AML-193 (cell line): ENCODE data around the gene ANKRD33.
"Not testable (repeated sequence)": the region's sequence is repeated elsewhere in the genome, so short reads cannot be mapped to it uniquely, and the experiment has no call there.

Experiments
- DNase-seq, 2 experiments: peaks; one replicate each; lab custom pipeline; 2025; lab: John Stamatoyannopoulos, UW

ANKRD33 gene

DNA sequence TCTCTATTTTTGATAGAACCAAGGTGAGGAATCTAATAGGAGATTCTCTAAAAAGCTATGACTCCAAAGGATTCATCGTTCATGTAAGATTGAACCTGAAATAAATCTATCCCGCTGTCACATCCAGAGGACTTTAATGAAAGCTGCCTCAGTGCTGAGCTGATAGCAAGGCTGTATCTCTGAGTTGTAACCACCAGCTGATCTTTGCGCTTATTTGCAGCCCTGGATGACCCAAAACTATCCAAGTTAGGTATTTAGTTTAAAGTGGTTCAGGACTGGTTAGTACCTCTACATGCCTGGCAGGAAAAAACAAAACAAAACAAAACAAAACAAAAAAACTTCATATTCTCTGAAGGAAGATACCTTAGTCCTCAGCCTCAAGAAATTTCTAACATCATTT is 8.8 kb upstream of the ANKRD33 start:
- DNase-seq = no peak

DNA sequence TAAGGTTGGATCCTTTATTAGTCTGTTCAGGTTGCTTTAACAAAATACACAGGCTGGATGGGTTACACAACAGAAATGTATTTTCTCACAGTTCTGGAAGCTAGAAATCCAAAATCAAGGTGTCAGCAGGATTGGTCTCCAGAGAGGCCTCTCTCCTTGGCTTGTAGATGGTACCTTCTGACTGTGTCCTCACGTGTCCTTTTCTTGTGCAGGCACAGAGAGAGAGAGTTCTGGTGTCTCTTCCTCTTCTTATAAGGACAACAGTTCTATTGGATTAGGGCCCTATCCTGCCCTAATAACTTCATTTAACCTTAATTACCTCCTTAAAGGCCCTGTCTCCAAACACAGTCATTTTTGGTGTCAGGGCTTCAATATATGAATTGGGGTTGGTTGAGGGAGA is 4.6 kb upstream of the ANKRD33 start:
- no peak for DNase-seq

DNA sequence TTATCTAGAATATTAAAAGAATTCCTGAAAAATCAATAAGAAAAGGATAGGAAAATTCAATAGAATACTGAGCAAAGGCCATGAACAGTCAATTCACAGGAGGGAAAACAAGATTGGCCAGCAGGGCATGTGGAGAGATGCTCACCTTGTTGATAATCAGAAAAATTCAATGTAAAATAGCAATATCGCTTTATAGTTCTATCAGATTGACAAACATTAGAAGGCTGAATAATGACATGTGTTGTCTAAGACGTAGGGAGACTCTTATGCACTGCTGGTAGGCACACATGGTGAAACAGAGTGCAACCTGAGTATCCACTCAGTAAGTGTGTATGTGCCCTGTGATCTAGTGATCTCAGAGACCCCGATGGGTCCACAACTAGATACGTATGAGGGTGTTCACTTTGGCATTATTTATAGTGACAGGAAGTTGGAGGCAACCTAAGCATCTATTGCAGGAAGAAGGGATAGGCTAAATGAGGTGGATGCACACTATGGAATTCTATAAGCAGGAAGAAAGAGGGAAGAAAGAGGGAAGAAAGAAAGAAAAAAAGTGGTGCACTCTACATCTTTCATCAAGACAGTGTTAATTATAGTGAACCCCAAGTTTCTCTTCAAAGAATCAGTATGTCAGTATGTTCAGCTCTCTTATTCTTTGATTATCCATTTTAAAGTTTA is 3.8 kb upstream of the ANKRD33 start:
- no peak for DNase-seq

DNA sequence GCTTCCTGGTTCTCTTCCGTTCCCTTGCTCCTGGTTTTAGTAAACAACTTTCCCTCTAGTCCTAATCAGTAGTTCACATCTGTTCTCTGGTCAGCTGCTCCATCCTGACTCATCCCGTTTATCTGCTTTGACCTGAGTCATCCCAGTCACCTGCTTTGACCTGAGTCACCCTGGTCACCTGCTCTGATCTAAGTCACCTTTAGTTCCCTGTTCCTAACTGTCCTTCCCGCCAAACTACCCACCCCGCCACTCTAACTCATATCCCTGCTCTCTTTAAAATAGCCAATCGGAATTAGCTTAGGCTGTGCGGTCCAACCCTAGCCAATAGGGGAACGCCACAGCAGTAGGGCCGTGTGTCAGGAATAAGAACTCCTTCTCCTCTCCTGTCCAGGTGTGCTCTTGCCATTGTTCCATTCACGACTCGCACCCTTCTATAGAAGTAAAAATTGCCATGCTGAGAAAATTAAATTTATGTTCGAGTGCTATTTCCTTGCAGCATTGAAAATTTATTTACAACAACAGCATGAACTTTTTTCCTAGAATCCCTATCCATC is 3.1 kb upstream of the ANKRD33 start:
- DNase-seq = no peak

DNA sequence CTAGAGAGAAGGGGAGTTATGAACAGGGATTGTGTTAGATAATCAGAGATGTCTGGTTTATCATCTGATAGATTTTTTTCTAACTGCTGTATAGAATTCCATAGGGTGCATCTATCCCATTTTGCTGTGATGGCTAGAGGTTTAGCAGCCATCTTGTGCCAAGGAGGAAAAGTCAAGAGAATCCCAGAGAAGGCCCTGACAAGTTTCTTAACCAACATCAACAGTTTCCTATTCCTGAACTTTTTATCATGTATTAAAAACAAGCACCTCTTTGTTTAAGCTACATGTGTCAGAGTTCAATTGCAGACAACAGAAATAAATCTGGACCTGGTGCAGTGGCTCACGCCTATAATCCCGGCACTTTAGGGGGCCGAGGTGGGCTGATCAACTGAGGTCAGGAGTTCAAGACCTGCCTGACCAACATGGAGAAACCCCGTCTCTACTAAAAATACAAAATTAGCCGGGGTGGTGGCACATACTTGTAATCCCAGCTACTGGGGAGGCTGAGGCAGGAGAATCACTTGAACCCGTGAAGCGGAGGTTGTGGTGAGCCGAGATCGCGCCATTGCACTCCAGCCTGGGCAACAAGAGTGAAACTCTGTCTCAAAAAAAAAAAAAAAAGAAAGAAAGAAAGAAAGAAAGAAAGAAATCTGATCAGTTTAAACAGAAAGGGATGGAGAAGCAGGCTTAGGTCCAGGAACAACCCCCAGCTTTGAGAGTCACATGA is 2.4 kb upstream of the ANKRD33 start:
- DNase-seq = not testable (repeated sequence)

DNA sequence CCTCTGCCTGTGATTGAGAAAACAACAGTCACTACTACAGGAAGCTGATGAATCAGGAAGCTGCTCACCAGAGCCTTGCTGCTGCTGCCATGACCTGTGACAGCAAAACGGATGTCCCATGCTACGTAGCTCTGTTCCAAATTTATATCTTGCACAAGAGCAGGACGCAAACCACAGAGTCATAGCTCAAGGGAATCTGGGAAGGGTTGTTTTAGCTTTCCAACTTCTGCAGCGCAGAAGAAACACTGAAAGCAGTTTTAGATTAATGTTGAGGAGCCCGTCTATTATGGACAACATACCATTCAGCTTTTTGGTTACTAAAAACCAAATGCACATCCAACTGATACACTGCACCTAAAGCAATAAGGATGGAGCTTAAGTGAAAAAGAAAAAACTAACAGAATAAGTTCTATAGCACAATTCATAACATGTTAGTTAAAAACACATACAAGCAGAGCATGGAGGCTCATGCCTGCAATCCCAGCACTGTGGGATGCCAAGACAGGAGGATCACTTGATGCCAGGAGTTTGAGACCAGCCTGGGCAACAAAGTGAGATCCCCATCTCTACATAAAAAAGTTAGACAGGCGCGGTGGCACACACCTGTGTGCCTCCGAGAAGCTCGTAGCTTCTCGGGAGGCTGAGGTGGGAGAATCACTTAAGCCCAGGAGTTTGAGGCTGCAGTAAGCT is 1.7 kb upstream of the ANKRD33 start:
- DNase-seq = peak; percentile 89 to 93

DNA sequence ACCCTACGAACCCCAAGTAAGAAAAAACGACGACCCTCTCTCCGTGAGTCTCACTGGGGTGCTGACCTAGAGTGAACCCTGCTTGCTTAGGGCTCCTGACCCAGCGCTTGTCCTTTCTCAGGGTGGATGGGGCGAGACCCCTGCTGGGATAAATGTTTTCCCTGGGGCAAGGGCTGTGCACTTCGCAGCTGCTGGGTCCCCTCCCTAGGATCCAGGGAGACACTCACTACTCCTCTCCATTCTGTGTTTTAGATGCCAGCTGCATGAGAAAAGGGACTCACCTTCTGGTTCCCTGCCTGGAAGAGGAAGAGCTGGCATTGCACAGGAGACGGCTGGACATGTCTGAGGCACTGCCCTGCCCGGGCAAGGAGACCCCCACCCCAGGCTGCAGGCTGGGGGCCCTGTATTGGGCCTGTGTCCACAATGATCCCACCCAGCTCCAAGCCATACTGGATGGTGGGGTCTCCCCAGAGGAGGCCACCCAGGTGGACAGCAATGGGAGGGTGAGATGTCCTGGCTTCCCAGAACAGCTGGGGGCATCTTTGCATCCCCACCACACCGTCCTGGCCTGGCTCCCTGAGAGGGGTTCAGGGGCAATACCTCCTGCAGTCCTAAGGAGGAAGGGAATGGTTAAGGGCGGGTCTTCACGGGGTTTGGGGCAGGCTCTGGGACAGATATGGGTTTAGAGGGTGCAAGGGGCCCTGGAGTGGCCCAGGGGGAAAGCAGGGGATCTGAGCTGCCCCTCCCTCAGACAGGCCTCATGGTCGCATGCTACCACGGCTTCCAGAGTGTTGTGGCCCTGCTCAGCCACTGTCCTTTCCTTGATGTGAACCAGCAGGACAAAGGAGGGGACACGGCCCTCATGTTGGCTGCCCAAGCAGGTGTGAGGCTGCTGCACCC is 663 bp downstream of the ANKRD33 start:
- DNase-seq = no peak

DNA sequence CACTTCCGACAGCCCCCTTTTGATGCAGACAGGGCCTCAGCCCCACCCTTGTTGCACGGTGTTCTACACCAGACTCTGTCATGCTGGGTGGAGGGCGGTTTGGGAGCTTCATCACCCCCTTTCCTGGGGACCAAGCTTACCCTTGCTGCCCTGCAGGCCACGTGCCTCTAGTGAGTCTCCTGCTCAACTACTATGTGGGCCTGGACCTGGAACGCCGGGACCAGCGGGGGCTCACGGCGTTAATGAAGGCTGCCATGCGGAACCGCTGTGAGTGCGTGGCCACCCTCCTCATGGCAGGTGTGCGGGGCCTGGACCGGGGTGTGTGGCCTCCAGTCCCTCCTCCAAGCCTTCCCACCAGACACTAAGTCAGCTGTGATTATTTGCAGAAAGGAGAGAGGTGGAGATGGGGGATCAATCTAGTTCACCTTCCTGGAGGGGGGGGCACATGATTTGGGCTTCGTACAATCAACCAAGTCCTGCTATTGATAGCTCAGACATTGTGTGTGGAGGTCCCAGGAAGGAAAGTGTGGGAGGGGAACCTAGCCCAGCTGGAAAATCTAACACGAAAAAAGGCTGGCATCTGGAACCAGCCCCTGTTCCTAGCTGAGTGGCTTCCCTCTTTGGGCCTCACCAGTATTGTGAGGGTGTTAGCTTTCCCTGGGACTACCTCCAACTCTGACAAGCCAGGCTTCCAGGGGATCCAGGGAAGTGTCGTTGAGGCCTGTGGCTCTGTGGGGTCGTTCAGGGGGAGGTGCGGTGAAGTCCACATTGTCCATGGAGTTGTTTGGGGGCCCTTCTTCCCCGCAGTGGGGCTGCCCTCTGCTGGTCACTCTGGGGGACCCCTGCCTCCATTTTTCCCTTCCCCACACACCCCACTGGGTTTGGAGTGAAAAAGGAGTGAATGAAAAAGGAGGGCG is 1.6 kb downstream of the ANKRD33 start:
- no peak for DNase-seq

DNA sequence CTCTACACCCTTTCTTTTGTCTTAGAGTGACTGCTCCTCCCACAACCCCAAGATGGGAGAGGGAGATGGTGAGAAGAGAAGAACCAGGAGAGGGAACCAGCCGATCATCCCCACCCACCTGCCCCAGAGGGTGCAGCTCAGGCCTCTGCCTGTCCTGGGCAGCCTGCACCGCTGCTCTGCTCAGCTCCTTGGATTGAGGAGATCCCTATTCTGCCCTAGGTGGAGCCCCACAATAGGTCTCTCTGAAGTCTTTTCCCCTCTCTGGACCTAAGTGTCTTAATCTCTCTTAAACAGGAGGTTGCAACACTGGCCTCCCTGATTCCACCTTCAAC is 2.2 kb downstream of the ANKRD33 start:
- no peak for DNase-seq

DNA sequence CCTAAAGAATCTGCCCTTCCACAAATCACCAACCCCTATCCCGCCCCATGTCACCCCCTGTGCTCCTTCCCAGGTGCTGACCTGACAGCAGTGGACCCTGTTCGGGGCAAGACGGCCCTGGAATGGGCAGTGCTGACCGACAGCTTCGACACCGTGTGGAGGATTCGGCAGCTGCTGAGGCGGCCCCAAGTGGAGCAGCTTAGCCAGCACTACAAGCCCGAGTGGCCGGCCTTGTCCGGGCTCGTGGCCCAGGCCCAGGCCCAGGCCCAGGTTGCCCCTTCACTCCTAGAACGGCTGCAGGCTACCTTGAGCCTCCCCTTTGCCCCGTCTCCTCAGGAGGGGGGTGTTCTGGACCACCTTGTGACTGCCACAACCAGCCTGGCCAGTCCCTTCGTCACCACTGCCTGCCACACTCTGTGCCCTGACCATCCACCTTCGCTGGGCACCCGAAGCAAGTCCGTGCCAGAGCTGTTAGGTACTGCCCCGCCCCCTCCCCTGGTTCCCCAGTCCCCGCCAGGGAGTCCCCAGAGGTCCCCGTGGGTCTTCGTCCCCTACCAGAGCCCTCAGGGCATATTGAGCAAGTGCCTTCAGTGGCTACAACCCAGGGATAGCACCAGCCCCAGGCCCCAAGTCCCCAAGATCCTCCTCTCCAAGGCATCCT is 2.7 kb downstream of the ANKRD33 start:
- no peak for DNase-seq

DNA sequence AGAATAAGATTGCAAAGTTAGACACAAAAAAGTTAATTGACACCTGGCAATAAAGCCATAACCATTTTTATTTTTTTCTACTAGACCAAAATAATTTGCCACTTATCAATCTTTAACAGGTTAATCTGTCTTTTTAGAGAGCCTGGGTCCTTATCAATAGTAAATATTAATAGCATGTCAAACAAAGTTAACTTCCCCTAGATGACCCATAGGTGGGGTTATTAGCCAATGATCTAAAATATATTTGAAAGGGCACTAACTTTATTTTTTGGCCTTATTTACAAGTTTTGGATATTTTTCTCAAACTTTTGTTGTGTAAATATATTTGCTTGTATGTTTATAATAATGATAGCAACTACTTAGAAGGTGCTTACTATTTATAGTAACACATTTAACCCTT is 3.9 kb downstream of the ANKRD33 start:
- peak; percentile 42 to 55 for DNase-seq

DNA sequence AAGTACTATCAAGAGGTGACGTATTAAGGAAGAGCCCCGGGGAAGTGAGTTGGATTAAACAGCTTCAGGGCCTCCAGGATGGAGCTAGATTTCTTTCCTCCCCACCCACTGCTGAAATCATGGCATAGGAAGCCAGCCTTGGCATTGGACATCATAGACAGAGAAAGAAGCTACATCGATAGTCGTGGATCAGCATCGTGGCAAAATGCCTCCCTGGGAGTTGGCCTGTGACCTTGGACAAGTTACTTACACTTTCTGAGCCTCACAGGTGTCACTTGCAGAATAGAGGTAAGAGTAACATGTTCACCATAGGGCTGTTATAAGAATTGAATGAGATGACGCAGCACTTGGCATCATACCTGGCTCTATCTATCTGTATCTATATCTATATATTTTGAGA is 5.9 kb downstream of the ANKRD33 start:
- no peak for DNase-seq

DNA sequence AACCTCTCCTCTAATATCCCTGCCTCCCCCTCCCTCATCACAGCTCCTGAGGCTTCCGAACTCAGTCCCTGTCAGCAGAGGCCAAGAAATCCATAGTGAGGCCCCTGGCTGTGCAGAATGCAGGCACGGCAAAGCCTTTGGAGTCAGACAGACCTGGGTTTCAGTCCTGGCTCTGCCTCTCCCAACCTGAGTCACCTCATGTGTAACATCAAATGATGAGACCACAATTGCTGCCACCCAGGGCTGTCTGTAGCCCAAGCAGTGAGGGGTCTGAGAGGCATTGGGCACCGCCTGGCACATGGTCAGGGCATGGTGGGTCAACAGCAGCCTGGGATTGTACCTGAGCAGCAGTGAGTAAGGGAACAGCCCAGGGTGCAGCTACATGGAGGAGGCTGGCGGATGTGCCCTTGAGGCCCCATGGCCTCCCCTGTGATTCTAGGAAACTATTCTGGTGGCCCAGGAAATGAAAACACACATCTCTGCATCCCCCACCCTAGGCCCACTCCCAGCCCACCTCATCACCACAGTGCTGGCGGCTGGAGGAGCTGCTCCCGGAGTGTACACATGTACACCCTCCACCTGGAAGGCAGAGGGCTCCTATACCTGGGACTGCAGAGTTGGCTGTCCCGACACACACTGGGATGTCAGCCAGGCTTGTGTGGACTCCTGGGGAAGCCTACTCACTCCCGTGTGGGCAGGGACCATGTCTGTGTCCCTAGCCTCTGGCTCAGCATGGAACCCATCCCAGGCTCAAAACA is 7.7 kb downstream of the ANKRD33 start:
- DNase-seq = no peak

DNA sequence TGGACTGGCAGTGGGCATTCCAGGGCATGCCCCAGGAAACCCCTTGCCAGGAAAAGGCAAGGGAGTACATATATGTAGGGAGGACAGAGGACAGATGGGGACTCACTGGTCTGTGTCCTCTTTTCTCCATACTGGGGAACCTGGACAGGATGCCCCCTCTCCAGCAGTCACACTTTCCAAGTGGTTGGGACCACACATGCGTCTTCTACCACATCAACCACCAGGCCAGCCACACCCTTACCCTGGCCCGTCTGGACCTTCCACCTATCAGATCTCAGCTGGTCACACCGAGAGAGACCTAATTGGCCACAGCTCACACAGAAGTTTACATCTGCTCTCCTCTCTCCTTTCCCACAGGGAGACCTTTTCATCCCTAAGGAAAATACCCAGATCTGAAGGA is 8.3 kb downstream of the ANKRD33 start:
- no peak for DNase-seq

DNA sequence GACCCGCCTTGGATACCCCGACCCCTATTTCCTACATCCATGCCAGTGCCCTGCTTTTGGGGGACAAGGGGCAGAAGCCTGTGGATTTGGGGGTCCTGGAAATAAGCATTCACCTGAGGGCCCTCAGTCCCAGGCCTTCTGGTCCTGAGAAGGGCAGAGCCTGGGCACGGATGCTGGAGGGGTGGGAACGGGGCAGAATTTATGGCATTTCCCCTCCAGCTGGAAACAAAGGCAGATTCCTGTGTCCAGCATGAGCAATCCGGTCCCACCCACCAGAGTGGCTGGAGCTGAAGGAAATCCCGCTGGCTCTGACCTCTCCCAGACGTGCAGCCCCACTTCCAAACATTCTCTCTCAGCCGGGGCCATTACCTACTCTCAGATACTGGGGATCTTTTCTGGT is 9.3 kb downstream of the ANKRD33 start:
- no peak for DNase-seq

DNA sequence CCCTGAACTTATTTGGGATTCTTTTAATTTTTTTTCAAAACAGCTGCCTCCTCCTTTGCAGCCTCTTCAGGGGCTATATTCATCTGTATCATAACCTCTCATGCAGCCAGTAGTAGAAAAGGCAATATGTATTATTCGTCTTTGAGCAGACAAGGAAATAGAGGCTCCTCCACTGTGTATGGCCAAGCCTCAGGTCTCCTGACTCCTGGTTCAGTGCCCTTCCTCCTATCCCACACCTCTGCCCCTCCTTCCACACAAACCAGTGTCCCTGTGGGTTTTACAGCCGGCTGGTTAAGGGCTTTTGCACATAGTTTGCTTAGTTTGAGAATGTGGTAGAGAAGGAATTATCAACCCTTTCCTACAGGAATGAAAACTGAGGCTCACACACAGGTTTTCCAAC is 10.6 kb downstream of the ANKRD33 start:
- no peak for DNase-seq

DNA sequence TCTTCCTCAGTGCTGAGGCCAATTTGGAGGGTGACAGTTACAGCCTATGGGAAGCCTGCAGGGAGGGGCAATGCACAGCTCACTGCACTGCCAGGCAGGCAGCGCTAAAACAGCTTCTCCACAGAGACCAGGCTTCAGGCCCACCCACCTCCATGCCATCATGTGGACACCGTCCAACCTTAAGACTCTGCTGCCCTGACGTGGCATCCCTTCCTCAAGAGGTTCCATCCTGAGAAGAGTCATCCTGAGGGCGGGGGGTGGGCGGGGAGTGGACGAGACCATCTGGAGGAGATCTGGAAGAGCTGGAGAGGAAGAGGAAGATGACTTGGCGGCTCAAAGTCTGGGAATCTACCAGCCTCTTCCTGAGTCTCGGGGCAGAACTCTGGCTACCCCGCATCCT is 11.0 kb downstream of the ANKRD33 start:
- no peak for DNase-seq

DNA sequence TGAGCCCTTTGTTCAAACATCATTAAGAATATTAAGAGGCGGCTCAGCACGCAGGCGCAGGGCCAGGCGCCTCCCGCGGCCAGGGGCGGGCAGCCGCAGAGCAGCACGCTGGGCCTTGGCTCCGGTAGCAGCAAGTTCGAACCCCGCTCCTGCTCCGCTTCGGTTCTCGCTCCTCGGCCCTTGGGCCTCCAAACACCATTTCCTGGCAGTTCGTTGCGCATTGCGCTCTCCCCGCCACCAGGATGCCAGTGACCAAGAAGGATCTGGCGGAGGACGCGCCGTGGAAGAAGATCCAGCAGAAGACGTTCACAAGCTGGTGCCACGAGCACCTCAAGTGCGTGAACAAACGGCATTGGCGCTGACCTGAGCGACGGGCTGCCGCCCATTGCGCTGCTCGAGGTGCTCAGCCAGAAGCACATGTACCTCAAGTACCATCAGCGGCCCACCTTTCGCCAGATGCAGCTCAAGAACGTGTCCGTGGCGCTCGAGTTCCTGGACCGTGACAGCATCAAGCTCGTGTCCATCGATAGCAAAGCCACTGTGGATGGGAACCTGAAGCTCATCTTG is 12.5 kb downstream of the ANKRD33 start:
- no peak for DNase-seq

DNA sequence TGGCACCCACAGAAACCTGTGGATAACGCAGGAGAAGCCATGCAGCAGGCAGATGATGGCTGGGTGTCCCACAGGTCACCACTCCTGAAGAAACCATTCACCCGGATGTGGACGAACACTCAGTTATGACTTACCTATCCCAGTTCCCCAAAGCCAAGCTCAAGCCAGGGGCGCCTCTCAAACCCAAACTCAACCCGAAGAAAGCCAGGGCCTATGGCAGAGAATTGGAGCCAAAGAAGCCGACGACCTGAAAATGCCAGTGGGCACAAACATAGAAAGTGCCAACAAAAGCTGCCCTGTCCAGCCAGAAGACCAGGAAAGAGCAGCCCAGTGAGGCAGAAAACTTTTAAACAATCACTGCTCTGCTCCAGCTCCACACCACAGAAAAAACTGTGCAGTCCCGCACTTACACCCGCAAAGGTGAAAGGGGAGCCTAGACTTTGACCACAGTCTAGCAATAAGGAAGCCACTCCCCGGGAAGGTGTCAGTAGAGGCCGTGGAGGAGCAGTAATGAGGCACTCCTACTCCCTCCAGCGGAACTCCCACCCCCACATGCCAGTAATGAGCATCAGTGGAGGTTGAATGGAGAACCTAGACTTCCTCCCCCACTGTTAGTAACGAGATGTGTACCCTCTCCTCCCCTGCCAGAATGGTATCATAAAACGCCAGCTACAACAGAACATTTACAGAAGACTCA is 13.4 kb downstream of the ANKRD33 start:
- DNase-seq = no peak
